Head of caudate nucleus (tissue), 42 donors: Measurements from ENCODE around the gene STIMATE.

ENCODE experiments used
- DNase-seq, 42 donors: peaks; one replicate each; pipeline versions ENCODE4 v3.0.0 to v3.0.0-alpha.2; 2020 to 2021; ENCODE audit warnings: mixed read lengths in 7 of 42
- intact Hi-C: fragments of 100-400 bp; cut with DNase I; formaldehyde crosslinking; loops from one replicate; pipeline ENCODE4 v1.15.0; 2022

Gene STIMATE

GRCh38 chr3:52805270-52806039 is 91.9 kb downstream of the STIMATE start:
- intact Hi-C loops = no loop called here
- DNase-seq = no peak

GRCh38 chr3:52801839-52802238 is 95.5 kb downstream of the STIMATE start:
- intact Hi-C loops = no loop called here
- no peak for DNase-seq

GRCh38 chr3:52800079-52800478 is 97.3 kb downstream of the STIMATE start:
- DNase-seq = no peak

GRCh38 chr3:52798978-52799476 is 98.3 kb downstream of the STIMATE start:
- peak in 24 of 42 donors; percentile 4 to 46 (median 18) for DNase-seq
- intact Hi-C loops = no loop called here

More at GRCh38 chr3:52800079-52800478, 97.3 kb downstream of the STIMATE start:
- intact Hi-C loops = no loop called here

- intact Hi-C loops = no loop called here
Observed at GRCh38 chr3:52798376-52798977, 98.9 kb downstream of the STIMATE start.

GRCh38 chr3:52796411-52796810 is 100.9 kb downstream of the STIMATE start:
- intact Hi-C loops = no loop called here
- no peak for DNase-seq

More at GRCh38 chr3:52798376-52798977, 98.9 kb downstream of the STIMATE start:
- DNase-seq = no peak

GRCh38 chr3:52795298-52795900 is 101.9 kb downstream of the STIMATE start:
- DNase-seq = no peak

GRCh38 chr3:52794612-52795099 is 102.7 kb downstream of the STIMATE start, which contains the start of gene ITIH3:
TSS of gene ITIH3 (plus strand) at chr3:52794796. CDS start at chr3:52794804, 8 bp downstream.
- intact Hi-C loops = no loop called here
- no peak for DNase-seq

More at GRCh38 chr3:52795298-52795900, 101.9 kb downstream of the STIMATE start:
- intact Hi-C loops = no loop called here

- intact Hi-C loops = no loop called here
- no peak for DNase-seq
Observed at GRCh38 chr3:52793702-52794611, 103.4 kb downstream of the STIMATE start.

GRCh38 chr3:52792961-52793695 is 104.2 kb downstream of the STIMATE start:
- intact Hi-C loops = no loop called here
- DNase-seq = no peak

- intact Hi-C loops = no loop called here
- no peak for DNase-seq
Observed at GRCh38 chr3:52792413-52792812, 104.9 kb downstream of the STIMATE start.

- no peak for DNase-seq
- intact Hi-C loops = no loop called here
Observed at GRCh38 chr3:52791928-52792327, 105.4 kb downstream of the STIMATE start.

GRCh38 chr3:52791366-52791765 is 106.0 kb downstream of the STIMATE start:
- intact Hi-C loops = no loop called here
- no peak for DNase-seq

GRCh38 chr3:52790741-52791140 is 106.6 kb downstream of the STIMATE start:
- intact Hi-C loops = no loop called here
- DNase-seq = no peak

GRCh38 chr3:52790337-52790736 is 107.0 kb downstream of the STIMATE start:
- intact Hi-C loops = no loop called here
- no peak for DNase-seq

GRCh38 chr3:52789746-52790040 is 107.7 kb downstream of the STIMATE start:
- intact Hi-C loops = no loop called here
- no peak for DNase-seq

- intact Hi-C loops = no loop called here
- DNase-seq = no peak
Observed at GRCh38 chr3:52788890-52789745, 108.2 kb downstream of the STIMATE start.
